ENCODE results near the gene PCSK6. TPM values are rescaled to one million over a fixed set of nuclear protein-coding genes. Genes with fewer than 3 reads are reported as not detected.

The PCSK6 gene
- total RNA-seq, 1 experiment from 2014 or later = 10.6 TPM

- POLR2A ChIA-PET = interaction anchor here (0.6 kb wide), 1 partner anchor 65 kb away, joined by 3 read pairs; no protein-coding TSS in a partner anchor
- no peak for ATAC-seq
- Histone ChIP-seq H3K36me3 (ENCODE audit: control insufficient read depth, insufficient read depth, low read length) (no peaks in the 10 kb centered on the region), H3K4me1 (ENCODE audit: control insufficient read depth, insufficient read depth, low read length) (no peaks in the 10 kb centered on the region), H3K4me3 (ENCODE audit: low read depth in 2 of 2, low read length in 2 of 2) (no peak overlapping the region), H3K27ac (ENCODE audit: low read length) (no peak overlapping the region), H3K27me3 (ENCODE audit: control insufficient read depth, insufficient read depth, low read length) (no peaks in the 10 kb centered on the region; the same call in 1 of the 2 replicates), H3K9me3 (ENCODE audit: control insufficient read depth, insufficient read depth, low read depth, low read length) (no peaks in the 10 kb centered on the region)
- TF ChIP-seq REST (IDR thresholded peaks at IDR 0.05; ENCODE audit: insufficient read depth in 1 of 2, low read depth in 2 of 2, low read length in 1 of 2) (no peak), CTCF (IDR thresholded peaks at IDR 0.05) (no peak)
- in situ Hi-C loops (cut with HindIII; ENCODE audit: low pct_unique_long_range_greater_than_20kb, low sequenced_read_pairs) = no loop called here
- DNase-seq (ENCODE audit: low read depth, low spot score) = no peak
- BruUV-seq (replicated peaks) = no TSS peak
- CTCF ChIA-PET = no interaction called here
- intact Hi-C loops (cut with micrococcal nuclease; ENCODE audit: unreplicated experiment) = no loop called here
Measured at GRCh38 chr15:101480613-101481380, 8.7 kb downstream of the PCSK6 start.

GRCh38 chr15:101479851-101480612, 9.5 kb downstream of the PCSK6 start:
- POLR2A ChIA-PET = no interaction called here
- no peak for TF ChIP-seq SIN3A (IDR thresholded peaks at IDR 0.05; ENCODE audit: borderline replicate concordance, insufficient read depth, low read depth, low read length)
- TF ChIP-seq POLR2AphosphoS5 (IDR thresholded peaks at IDR 0.05; ENCODE audit: low read depth, low read length) = no peak
- no peak for TF ChIP-seq CTCF (IDR thresholded peaks at IDR 0.05)
- no peak for TF ChIP-seq REST (IDR thresholded peaks at IDR 0.05; ENCODE audit: insufficient read depth in 1 of 2, low read depth in 2 of 2, low read length in 1 of 2)
- TF ChIP-seq TCF7L2 (IDR thresholded peaks at IDR 0.05; ENCODE audit: low read depth, low read length) = no peak
- H3K27me3 ChIP-seq (ENCODE audit: control insufficient read depth, insufficient read depth, low read length) = no peaks in the 10 kb centered on the region; the same call in 1 of the 2 replicates
- in situ Hi-C loops (cut with HindIII; ENCODE audit: low pct_unique_long_range_greater_than_20kb, low sequenced_read_pairs) = no loop called here
- intact Hi-C loops (cut with micrococcal nuclease; ENCODE audit: unreplicated experiment) = no loop called here
- ATAC-seq (no peak), DNase-seq (ENCODE audit: low read depth, low spot score) (no peak)
- CTCF ChIA-PET = no interaction called here
- BruUV-seq (replicated peaks) = no TSS peak
- H3K4me1 ChIP-seq (ENCODE audit: control insufficient read depth, insufficient read depth, low read length) = no peaks in the 10 kb centered on the region
- H3K9me3 ChIP-seq (ENCODE audit: control insufficient read depth, insufficient read depth, low read depth, low read length) = no peaks in the 10 kb centered on the region
- no peak overlapping the region for H3K4me3 ChIP-seq (ENCODE audit: low read depth in 2 of 2, low read length in 2 of 2)
- no peaks in the 10 kb centered on the region for H3K36me3 ChIP-seq (ENCODE audit: control insufficient read depth, insufficient read depth, low read length)
- H3K27ac ChIP-seq (ENCODE audit: low read length) = no peak overlapping the region

All from Panc1 (cell line).